ENCODE measurements around the gene PIGBOS1.
"Not testable (repeated sequence)": the region's sequence is repeated elsewhere in the genome, so short reads cannot be mapped to it uniquely, and the experiment has no call there.

The PIGBOS1 gene

GRCh38 chr15:55318588-55319494, at the start of gene PIGBOS1, which contains the start of gene PIGB:
TSS of gene PIGBOS1 (minus strand) at chr15:55319123. CDS start at chr15:55317792, 1,331 bp downstream.
TSS of gene PIGB (plus strand) at chr15:55319222. CDS start at chr15:55319251, 29 bp downstream.
- DNase-seq: peak; percentile 91

GRCh38 chr15:55366981-55367380, 48.1 kb upstream of the PIGBOS1 start:
- no peak for DNase-seq

- no peak for DNase-seq
Observed at GRCh38 chr15:55362641-55363040, 43.7 kb upstream of the PIGBOS1 start.

GRCh38 chr15:55361048-55361447, 42.1 kb upstream of the PIGBOS1 start:
- DNase-seq: no peak

- DNase-seq: no peak
Observed at GRCh38 chr15:55360256-55360655, 41.3 kb upstream of the PIGBOS1 start.

- DNase-seq: no peak
Observed at GRCh38 chr15:55358471-55358870, 39.5 kb upstream of the PIGBOS1 start.

- no peak for DNase-seq
Observed at GRCh38 chr15:55357774-55358173, 38.9 kb upstream of the PIGBOS1 start.

GRCh38 chr15:55356985-55357585, 38.2 kb upstream of the PIGBOS1 start:
- DNase-seq: no peak

GRCh38 chr15:55353025-55353424, 34.1 kb upstream of the PIGBOS1 start:
- no peak for DNase-seq

- DNase-seq: no peak
Observed at GRCh38 chr15:55349282-55349681, 30.4 kb upstream of the PIGBOS1 start.

GRCh38 chr15:55348281-55348778, 29.4 kb upstream of the PIGBOS1 start:
- no peak for DNase-seq

- no peak for DNase-seq
Observed at GRCh38 chr15:55344206-55344605, 25.3 kb upstream of the PIGBOS1 start.

- peak; percentile 60 for DNase-seq
Observed at GRCh38 chr15:55343168-55343567, 24.2 kb upstream of the PIGBOS1 start.

- no peak for DNase-seq
Observed at GRCh38 chr15:55337160-55337559, 18.2 kb upstream of the PIGBOS1 start.

- no peak for DNase-seq
Observed at GRCh38 chr15:55334997-55335396, 16.1 kb upstream of the PIGBOS1 start.

GRCh38 chr15:55334371-55334770, 15.4 kb upstream of the PIGBOS1 start:
- no peak for DNase-seq

- no peak for DNase-seq
Observed at GRCh38 chr15:55327387-55327786, 8.5 kb upstream of the PIGBOS1 start.

GRCh38 chr15:55322467-55322866, 3.5 kb upstream of the PIGBOS1 start:
- DNase-seq: no peak

- DNase-seq: no peak
Observed at GRCh38 chr15:55320963-55321362, 2.0 kb upstream of the PIGBOS1 start.

- DNase-seq: no peak
Observed at GRCh38 chr15:55320238-55320550, 1.3 kb upstream of the PIGBOS1 start.

- no peak for DNase-seq
Observed at GRCh38 chr15:55319537-55320237, 764 bp upstream of the PIGBOS1 start.

GRCh38 chr15:55302801-55303200, 16.1 kb downstream of the PIGBOS1 start:
- not testable (repeated sequence) for DNase-seq

- no peak for DNase-seq
Observed at GRCh38 chr15:55297315-55297714, 21.6 kb downstream of the PIGBOS1 start.
